C4-2B (cell line): ENCODE measurements around the gene ABAT.

Experiments
- CTCF ChIP-seq: fragments of 450-650 bp; conservative IDR thresholded peaks from 2 replicates; pipeline ENCODE4 v1.5.1; 2017; ENCODE audit warnings: mild to moderate bottlenecking
- ZFX ChIP-seq: fragments of 450-650 bp; IDR thresholded peaks from 2 replicates; pipeline ENCODE4 v1.6.1; 2017

- no peak for TF ChIP-seq CTCF
- TF ChIP-seq ZFX, result no peak
Measured at GRCh38 chr16:8639694-8640093, 34.7 kb upstream of the ABAT start.
